ENCODE results near the gene CCR7. TPM values are rescaled to one million over a fixed set of nuclear protein-coding genes. Genes with fewer than 3 reads are reported as not detected.
A peak's percentile ranks its signal among the peaks of the same experiment; 100 is the strongest.

CCR7 gene
- total and polyA plus RNA-seq, 2 of the 13 experiments (the other 11 are each of a cell fraction or from before 2014, with no cell fraction given), result 0.04 to 0.53 TPM

- TF ChIP-seq BRF2 (CRISPR knock-in tag; IDR thresholded peaks at IDR 0.05) (no peak), LRRFIP1 (CRISPR knock-in tag; conservative IDR thresholded peaks at IDR 0.05) (no peak), ATF1 (CRISPR knock-in tag; IDR thresholded peaks at IDR 0.05) (no peak), PCBP2 (optimal IDR thresholded peaks at IDR 0.05; ENCODE audit: low read depth, low read length, poor library complexity, severe bottlenecking) (peak; percentile 26), ZNF331 (CRISPR knock-in tag; IDR thresholded peaks at IDR 0.05) (no peak), HNRNPK (IDR thresholded peaks at IDR 0.05; ENCODE audit: low read depth, low read length, poor library complexity, severe bottlenecking) (peak; percentile 87)
- CTCF ChIA-PET (ENCODE audit: low intra/inter-chr PET ratio, low total read pairs), result no interaction called here
- in situ Hi-C loops (cut with HindIII; ENCODE audit: extremely low pct_ligation_motif_present, low pct_unique_long_range_greater_than_20kb), result no loop called here
- H3K27me3 ChIP-seq (ENCODE audit: control insufficient read depth in 1 of 2, insufficient read depth in 2 of 2, low read length in 2 of 2), result peaks cover 5 to 68% of the 10 kb centered on the region in 2 experiments; a peak in 4 of 5 replicates
- no TSS peak for BruUV-seq (replicated peaks)
- H2AFZ ChIP-seq (ENCODE audit: low read length), result no peak overlapping the region
- peaks cover 8% of the 10 kb centered on the region for H3K9me3 ChIP-seq (ENCODE audit: low read length)
- 2% methylated on average over 2 of the region's 2 CpGs for whole genome bisulfite sequencing (ENCODE audit: low lambda C conversion rate)
- POLR2A ChIA-PET, result no interaction called here
- no peak for DNase-seq (ENCODE audit: low spot score)
- H3K4me3 ChIP-seq (replicated peaks in 1 of 3; ENCODE audit: insufficient read depth in 1 of 3, low read depth in 2 of 3, low read length in 3 of 3), result no peak overlapping the region
- intact Hi-C loops (cut with micrococcal nuclease; ENCODE audit: unreplicated experiment), result no loop called here
- no peak for FAIRE-seq
- ATAC-seq, result no peak
- no peaks in the 10 kb centered on the region for H3K36me3 ChIP-seq (replicated peaks in 1 of 2; ENCODE audit: control insufficient read depth in 1 of 2, insufficient read depth in 2 of 2, low read length in 2 of 2)
- peaks cover 13% of the 10 kb centered on the region for H3K4me1 ChIP-seq (ENCODE audit: insufficient read depth, low read length)
- H3K9ac ChIP-seq (ENCODE audit: insufficient read depth, low read depth, low read length), result no peak overlapping the region
- H4K20me1 ChIP-seq (ENCODE audit: insufficient read depth, low read length), result no peaks in the 10 kb centered on the region
- no peaks in the 10 kb centered on the region for H3K79me2 ChIP-seq (ENCODE audit: insufficient read depth, low read length)
- no peak overlapping the region for H3K4me2 ChIP-seq (ENCODE audit: low read depth, low read length)
- H3K27ac ChIP-seq (ENCODE audit: extremely low read length, insufficient read depth, low read length), result no peak overlapping the region
Measured at GRCh38 chr17:40565769-40566409, 617 bp upstream of the CCR7 start.
